Measurements from ENCODE around the gene RNF7. TPM values are rescaled to one million over a fixed set of nuclear protein-coding genes. Genes with fewer than 3 reads are reported as not detected.
"Not testable (repeated sequence)": the region's sequence is repeated elsewhere in the genome, so short reads cannot be mapped to it uniquely, and the experiment has no call there.

Gene RNF7
- polyA plus RNA-seq, 2 of the 4 experiments (the other 2 are of a cell fraction): 84.1 to 147 TPM

GRCh38 chr3:141699897-141700296 lies 38.2 kb upstream of the RNF7 start (continued):
- no peak for TF ChIP-seq NFE2L2 (conservative IDR thresholded peaks at IDR 0.05; ENCODE audit: low read length)
- TF ChIP-seq CBX2 (IDR thresholded peaks at IDR 0.05; ENCODE audit: borderline replicate concordance, low read depth): no peak
- no peak for TF ChIP-seq HOXA7 (CRISPR knock-in tag; IDR thresholded peaks at IDR 0.05)
- no peak for TF ChIP-seq SREBF2 (IDR thresholded peaks at IDR 0.05)

GRCh38 chr3:141703367-141703766 lies 34.7 kb upstream of the RNF7 start:
- POLR2A ChIA-PET; H3K27ac ChIP-seq; H3K4me2 ChIP-seq; FAIRE-seq; DNase-seq (ENCODE audit: low read depth in 1 of 2, low spot score in 1 of 2); CTCF ChIA-PET; H3K9me3 ChIP-seq; H3K4me1 ChIP-seq; H3K4me3 ChIP-seq; ATAC-seq: not testable (repeated sequence)
- WGBS (ENCODE audit: missing lambda C conversion rate): 54% methylated on average over 3 of the region's 3 CpGs

DNA sequence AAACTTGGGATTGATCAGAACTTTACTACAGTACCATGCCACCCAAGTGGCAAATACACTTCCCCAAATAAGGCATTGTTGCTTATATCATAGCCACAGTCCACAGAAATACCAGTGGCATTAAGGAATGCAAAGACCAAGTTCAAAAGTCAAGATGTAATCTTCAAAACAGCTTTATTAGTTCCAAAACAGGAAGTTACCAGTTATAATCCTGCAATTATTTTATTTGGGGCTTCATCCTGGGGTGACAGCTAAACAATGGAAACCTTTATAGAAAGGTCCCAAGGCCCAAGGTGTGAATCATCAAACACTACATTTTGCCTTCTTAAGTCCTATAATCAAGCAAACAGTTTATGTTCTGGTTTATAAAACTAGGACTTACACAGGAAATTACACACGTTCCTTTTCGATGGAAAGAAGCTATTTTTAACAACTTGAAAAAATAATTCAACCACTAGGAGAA lies 30.3 kb upstream of the RNF7 start:
- no peak for FAIRE-seq

DNA sequence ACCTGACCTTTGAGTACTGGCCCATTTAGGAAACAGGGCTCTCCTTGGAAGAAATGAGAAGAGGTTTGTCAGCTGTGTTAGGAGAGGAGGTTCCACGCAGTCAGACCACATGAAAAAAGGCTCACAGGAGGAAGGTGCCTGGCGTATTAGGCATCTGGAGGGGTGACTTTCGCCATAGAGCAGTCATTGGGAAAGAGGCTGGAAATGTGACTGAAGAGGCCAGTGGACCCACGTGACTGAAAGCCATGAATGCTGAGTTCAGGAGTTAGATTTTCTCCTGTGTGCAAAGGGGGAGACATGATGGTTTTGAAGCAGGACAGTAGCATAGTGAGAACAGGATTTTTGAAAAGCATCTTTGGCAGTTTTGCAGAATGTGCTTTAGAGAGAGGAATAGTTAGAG lies 29.7 kb upstream of the RNF7 start:
- no peak for FAIRE-seq
- no peak for DNase-seq (ENCODE audit: low read depth in 1 of 2, low spot score in 1 of 2)
- CTCF ChIA-PET: no interaction called here
- no peak overlapping the region for H3K4me2 ChIP-seq
- POLR2A ChIA-PET: interaction anchor here (0.5 kb wide), 1 partner anchor 18 kb away, joined by 3 read pairs; no protein-coding TSS in a partner anchor
- no peaks in the 10 kb centered on the region for H3K9me3 ChIP-seq
- H3K27ac ChIP-seq: no peak overlapping the region
- H3K4me3 ChIP-seq: no peak overlapping the region
- no peak for ATAC-seq
- H3K4me1 ChIP-seq: no peaks in the 10 kb centered on the region
- 58% methylated on average over 4 of the region's 4 CpGs for WGBS (ENCODE audit: missing lambda C conversion rate)
- TF ChIP-seq RNF2 (IDR thresholded peaks at IDR 0.05; ENCODE audit: borderline replicate concordance, low read depth) (no peak), HES2 (IDR thresholded peaks at IDR 0.05) (no peak), NFE2L2 (conservative IDR thresholded peaks at IDR 0.05; ENCODE audit: low read length) (no peak), POLR2A (IDR thresholded peaks at IDR 0.05; ENCODE audit: low read length) (no peak), HOXA7 (CRISPR knock-in tag; IDR thresholded peaks at IDR 0.05) (no peak), JUN (IDR thresholded peaks at IDR 0.05) (no peak), RFX5 (IDR thresholded peaks at IDR 0.05) (no peak), BCL3 (IDR thresholded peaks at IDR 0.05) (no peak), HEYL (CRISPR knock-in tag; IDR thresholded peaks at IDR 0.05) (no peak)
- TF ChIP-seq, protein P1, sequence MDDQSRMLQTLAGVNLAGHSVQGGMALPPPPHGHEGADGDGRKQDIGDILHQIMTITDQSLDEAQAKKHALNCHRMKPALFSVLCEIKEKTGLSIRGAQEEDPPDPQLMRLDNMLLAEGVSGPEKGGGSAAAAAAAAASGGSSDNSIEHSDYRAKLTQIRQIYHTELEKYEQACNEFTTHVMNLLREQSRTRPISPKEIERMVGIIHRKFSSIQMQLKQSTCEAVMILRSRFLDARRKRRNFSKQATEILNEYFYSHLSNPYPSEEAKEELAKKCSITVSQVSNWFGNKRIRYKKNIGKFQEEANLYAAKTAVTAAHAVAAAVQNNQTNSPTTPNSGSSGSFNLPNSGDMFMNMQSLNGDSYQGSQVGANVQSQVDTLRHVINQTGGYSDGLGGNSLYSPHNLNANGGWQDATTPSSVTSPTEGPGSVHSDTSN (IDR thresholded peaks at IDR 0.05): no peak
- TF ChIP-seq, protein P2, sequence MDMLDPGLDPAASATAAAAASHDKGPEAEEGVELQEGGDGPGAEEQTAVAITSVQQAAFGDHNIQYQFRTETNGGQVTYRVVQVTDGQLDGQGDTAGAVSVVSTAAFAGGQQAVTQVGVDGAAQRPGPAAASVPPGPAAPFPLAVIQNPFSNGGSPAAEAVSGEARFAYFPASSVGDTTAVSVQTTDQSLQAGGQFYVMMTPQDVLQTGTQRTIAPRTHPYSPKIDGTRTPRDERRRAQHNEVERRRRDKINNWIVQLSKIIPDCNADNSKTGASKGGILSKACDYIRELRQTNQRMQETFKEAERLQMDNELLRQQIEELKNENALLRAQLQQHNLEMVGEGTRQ (IDR thresholded peaks at IDR 0.05): no peak; the same call in 1 of the 2 replicates

More for the DNA sequence above, 30.3 kb upstream of the RNF7 start:
- ChIA-PET CTCF (no interaction called here), POLR2A (interaction anchor here (0.5 kb wide), 1 partner anchor 19 kb away, joined by 3 read pairs; no protein-coding TSS in a partner anchor)
- Histone ChIP-seq H3K4me2 (no peak overlapping the region), H3K4me3 (no peak overlapping the region), H3K4me1 (no peaks in the 10 kb centered on the region), H3K27ac (no peak overlapping the region), H3K9me3 (no peaks in the 10 kb centered on the region)
- ATAC-seq (no peak), DNase-seq (ENCODE audit: low read depth in 1 of 2, low spot score in 1 of 2) (no peak)
- no peak for TF ChIP-seq TP53 (CRISPR knock-in tag; IDR thresholded peaks at IDR 0.05)
- TF ChIP-seq HMGXB4 (CRISPR knock-in tag; IDR thresholded peaks at IDR 0.05; ENCODE audit: borderline replicate concordance): no peak
- TF ChIP-seq POLR2AphosphoS2 (conservative IDR thresholded peaks at IDR 0.05; ENCODE audit: low read length): no peak
- no peak for TF ChIP-seq FOSL2 (IDR thresholded peaks at IDR 0.05)
- no peak for TF ChIP-seq FOSL2 (CRISPR knock-in tag; IDR thresholded peaks at IDR 0.05)
- no peak for TF ChIP-seq ATOH8 (CRISPR knock-in tag; IDR thresholded peaks at IDR 0.05; ENCODE audit: low read depth)
- TF ChIP-seq CBX2 (IDR thresholded peaks at IDR 0.05; ENCODE audit: borderline replicate concordance, low read depth): no peak
- TF ChIP-seq HOXB5 (CRISPR knock-in tag; IDR thresholded peaks at IDR 0.05): no peak
- no peak for TF ChIP-seq CHD4 (IDR thresholded peaks at IDR 0.05; ENCODE audit: borderline replicate concordance)
- no peak for TF ChIP-seq GATA3 (IDR thresholded peaks at IDR 0.05; ENCODE audit: borderline replicate concordance)
- TF ChIP-seq BCL3 (IDR thresholded peaks at IDR 0.05): no peak
- TF ChIP-seq HDAC2 (IDR thresholded peaks at IDR 0.05): no peak
- no peak for TF ChIP-seq KDM1A (IDR thresholded peaks at IDR 0.05; ENCODE audit: low read depth)
- TF ChIP-seq ZSCAN20 (CRISPR knock-in tag; IDR thresholded peaks at IDR 0.05): no peak
- no peak for TF ChIP-seq NFE2L2 (conservative IDR thresholded peaks at IDR 0.05; ENCODE audit: low read length)
- 89% methylated on average over 2 of the region's 2 CpGs for WGBS (ENCODE audit: missing lambda C conversion rate)
